Activated CD4-positive, alpha-beta T cell treated with anti-CD3 and anti-CD28 coated beads, Interleukin-2, amount 10 ng/mL, durations not matched to agents 7 days and 5 days (primary cell): ENCODE measurements around the gene TKT. TPM values are rescaled to one million over a fixed set of nuclear protein-coding genes. Genes with fewer than 3 reads are reported as not detected.

Source experiments
- CTCF ChIA-PET: fragments of 350-600 bp; sonication (Branson Sonifier 250); formaldehyde crosslinking; loops from one replicate; lab custom pipeline; 2021; ENCODE audit warnings: antibody characterized with exemption; lab: Charles Lee
- POLR2A ChIA-PET: fragments of 350-600 bp; sonication (Branson Sonifier 250); formaldehyde crosslinking; loops from one replicate; lab custom pipeline; 2021; ENCODE audit warnings: antibody characterized with exemption; lab: Charles Lee
- DNase-seq: peaks from one replicate; pipeline ENCODE4 v3.0.0-alpha.2; 2020
- H3K27ac Mint-ChIP-seq: one replicate; pipeline ENCODE4 v1.8.0; 2021; ENCODE audit warnings: mild to moderate bottlenecking, moderate library complexity, mixed read lengths
- H3K27me3 Mint-ChIP-seq: one replicate; pipeline ENCODE4 v1.8.0; 2021; ENCODE audit warnings: mixed read lengths
- H3K36me3 Mint-ChIP-seq: one replicate; pipeline ENCODE4 v1.8.0; 2021; ENCODE audit warnings: low read depth, mixed read lengths
- H3K4me1 Mint-ChIP-seq: one replicate; pipeline ENCODE4 v1.8.0; 2021; ENCODE audit warnings: mixed read lengths
- H3K4me3 Mint-ChIP-seq: one replicate; pipeline ENCODE4 v1.8.0; 2021; ENCODE audit warnings: mild to moderate bottlenecking, moderate library complexity, mixed read lengths
- H3K9me3 Mint-ChIP-seq: one replicate; pipeline ENCODE4 v1.8.0; 2021; ENCODE audit warnings: mixed read lengths
- total RNA-seq, 2 experiments: library from RNA; stranded (reverse); gene quantifications; one replicate each; pipeline ENCODE4 v1.2.3, GENCODE V29; 2021

Gene TKT
- total RNA-seq, 2 experiments from 2014 or later: 224 to 228 TPM

- peak overlapping the region; percentile 73 for H3K27ac Mint-ChIP-seq
- peaks cover 12% of the 10 kb centered on the region for H3K4me1 Mint-ChIP-seq
- no peak overlapping the region for H3K4me3 Mint-ChIP-seq
- no peaks in the 10 kb centered on the region for H3K27me3 Mint-ChIP-seq
- ChIA-PET POLR2A (no interaction called here), CTCF (interaction anchor here (0.6 to 3.5 kb wide), 17 partner anchors 10 to 449 kb away, joined by 3 to 31 read pairs (median 6); no protein-coding TSS in a partner anchor)
- no peak for DNase-seq
- H3K36me3 Mint-ChIP-seq: peaks cover 3% of the 10 kb centered on the region
- no peaks in the 10 kb centered on the region for H3K9me3 Mint-ChIP-seq
Observed at GRCh38 chr3:53195066-53195450, 60.8 kb downstream of the TKT start.

- no peaks in the 10 kb centered on the region for H3K9me3 Mint-ChIP-seq
- H3K4me3 Mint-ChIP-seq: no peak overlapping the region
- DNase-seq: no peak
- CTCF ChIA-PET: interaction anchor here (0.6 to 3.5 kb wide), 15 partner anchors 10 to 449 kb away, joined by 3 to 31 read pairs (median 6); no protein-coding TSS in a partner anchor
- peaks cover 12% of the 10 kb centered on the region for H3K4me1 Mint-ChIP-seq
- H3K27ac Mint-ChIP-seq: no peak overlapping the region
- POLR2A ChIA-PET: no interaction called here
- peaks cover 3% of the 10 kb centered on the region for H3K36me3 Mint-ChIP-seq
- no peaks in the 10 kb centered on the region for H3K27me3 Mint-ChIP-seq
Observed at GRCh38 chr3:53194210-53195065, 61.4 kb downstream of the TKT start.

- Mint-ChIP-seq H3K4me3 (no peak overlapping the region), H3K4me1 (peaks cover 12% of the 10 kb centered on the region), H3K27me3 (no peaks in the 10 kb centered on the region), H3K27ac (no peak overlapping the region), H3K9me3 (no peaks in the 10 kb centered on the region), H3K36me3 (peaks cover 3% of the 10 kb centered on the region)
- CTCF ChIA-PET: interaction anchor here (0.6 to 3.5 kb wide), 6 partner anchors 33 to 673 kb away, joined by 3 to 31 read pairs (median 3); no protein-coding TSS in a partner anchor
- no peak for DNase-seq
- POLR2A ChIA-PET: no interaction called here
Observed at GRCh38 chr3:53193466-53194209, 62.2 kb downstream of the TKT start.

GRCh38 chr3:53192608-53193007 is 63.2 kb downstream of the TKT start:
- no peak overlapping the region for H3K27ac Mint-ChIP-seq
- peaks cover 3% of the 10 kb centered on the region for H3K36me3 Mint-ChIP-seq
- H3K27me3 Mint-ChIP-seq: no peaks in the 10 kb centered on the region
- H3K4me3 Mint-ChIP-seq: no peak overlapping the region
- ChIA-PET POLR2A (no interaction called here), CTCF (interaction anchor here (0.6 to 1.2 kb wide), 4 partner anchors 34 to 674 kb away, joined by 3 read pairs; no protein-coding TSS in a partner anchor)
- H3K4me1 Mint-ChIP-seq: peaks cover 12% of the 10 kb centered on the region
- H3K9me3 Mint-ChIP-seq: no peaks in the 10 kb centered on the region
- DNase-seq: no peak

- no peaks in the 10 kb centered on the region for H3K27me3 Mint-ChIP-seq
- no peak for DNase-seq
- H3K27ac Mint-ChIP-seq: no peak overlapping the region
- peaks cover 12% of the 10 kb centered on the region for H3K4me1 Mint-ChIP-seq
- H3K36me3 Mint-ChIP-seq: peaks cover 3% of the 10 kb centered on the region
- POLR2A ChIA-PET: interaction anchor here (0.5 kb wide), 1 partner anchor 156 kb away, joined by 3 read pairs; no protein-coding TSS in a partner anchor
- H3K9me3 Mint-ChIP-seq: no peaks in the 10 kb centered on the region
- H3K4me3 Mint-ChIP-seq: no peak overlapping the region
- CTCF ChIA-PET: interaction anchor here (0.7 to 1.9 kb wide), 5 partner anchors 16 to 82 kb away, joined by 3 to 4 read pairs (median 3); partner anchors contain the start of gene PRKCD
Observed at GRCh38 chr3:53191836-53192480, 63.9 kb downstream of the TKT start.

GRCh38 chr3:53190659-53191058 is 65.2 kb downstream of the TKT start:
- Mint-ChIP-seq H3K9me3 (no peaks in the 10 kb centered on the region), H3K36me3 (peaks cover 3% of the 10 kb centered on the region), H3K27me3 (no peaks in the 10 kb centered on the region), H3K4me3 (no peak overlapping the region), H3K4me1 (peaks cover 8% of the 10 kb centered on the region), H3K27ac (peak overlapping the region; percentile 63)
- CTCF ChIA-PET: interaction anchor here (0.7 to 1.9 kb wide), 3 partner anchors 14 to 30 kb away, joined by 3 to 4 read pairs (median 3); partner anchors contain the start of gene PRKCD
- POLR2A ChIA-PET: no interaction called here
- DNase-seq: no peak

- CTCF ChIA-PET: interaction anchor here (0.9 kb wide), 1 partner anchor 55 kb away, joined by 3 read pairs; no protein-coding TSS in a partner anchor
- Mint-ChIP-seq H3K27me3 (no peaks in the 10 kb centered on the region), H3K27ac (no peak overlapping the region)
Observed at GRCh38 chr3:53189276-53189675, 66.5 kb downstream of the TKT start.

GRCh38 chr3:53188720-53189119 is 67.1 kb downstream of the TKT start:
- H3K36me3 Mint-ChIP-seq: peaks cover 9% of the 10 kb centered on the region
- H3K27ac Mint-ChIP-seq: no peak overlapping the region
- ChIA-PET CTCF (no interaction called here), POLR2A (no interaction called here)
- no peak for DNase-seq
- H3K27me3 Mint-ChIP-seq: no peaks in the 10 kb centered on the region
- peaks cover 4% of the 10 kb centered on the region for H3K4me1 Mint-ChIP-seq
- H3K9me3 Mint-ChIP-seq: no peaks in the 10 kb centered on the region
- no peak overlapping the region for H3K4me3 Mint-ChIP-seq

More at GRCh38 chr3:53189276-53189675, 66.5 kb downstream of the TKT start:
- POLR2A ChIA-PET: no interaction called here
- peaks cover 4% of the 10 kb centered on the region for H3K4me1 Mint-ChIP-seq
- H3K36me3 Mint-ChIP-seq: peaks cover 9% of the 10 kb centered on the region
- H3K9me3 Mint-ChIP-seq: no peaks in the 10 kb centered on the region
- no peak overlapping the region for H3K4me3 Mint-ChIP-seq
- DNase-seq: no peak

- CTCF ChIA-PET: interaction anchor here (0.7 to 1.3 kb wide), 2 partner anchors 8 to 24 kb away, joined by 4 read pairs; no protein-coding TSS in a partner anchor
- no peak overlapping the region for H3K27ac Mint-ChIP-seq
- POLR2A ChIA-PET: no interaction called here
- peaks cover 9% of the 10 kb centered on the region for H3K36me3 Mint-ChIP-seq
- H3K27me3 Mint-ChIP-seq: no peaks in the 10 kb centered on the region
- no peak for DNase-seq
- no peaks in the 10 kb centered on the region for H3K9me3 Mint-ChIP-seq
- no peak overlapping the region for H3K4me3 Mint-ChIP-seq
- peaks cover 4% of the 10 kb centered on the region for H3K4me1 Mint-ChIP-seq
Observed at GRCh38 chr3:53188136-53188685, 67.6 kb downstream of the TKT start.

- Mint-ChIP-seq H3K27ac (no peak overlapping the region), H3K4me1 (no peaks in the 10 kb centered on the region), H3K4me3 (no peak overlapping the region), H3K27me3 (no peaks in the 10 kb centered on the region), H3K9me3 (no peaks in the 10 kb centered on the region), H3K36me3 (peaks cover 9% of the 10 kb centered on the region)
- CTCF ChIA-PET: interaction anchor here (0.6 to 1.3 kb wide), 5 partner anchors 9 to 447 kb away, joined by 3 to 6 read pairs (median 4); no protein-coding TSS in a partner anchor
- POLR2A ChIA-PET: no interaction called here
- no peak for DNase-seq
Observed at GRCh38 chr3:53187430-53187829, 68.4 kb downstream of the TKT start.

- CTCF ChIA-PET: interaction anchor here (1.0 to 1.3 kb wide), 3 partner anchors 9 to 446 kb away, joined by 3 to 6 read pairs (median 4); no protein-coding TSS in a partner anchor
- Mint-ChIP-seq H3K27ac (no peak overlapping the region), H3K36me3 (peaks cover 9% of the 10 kb centered on the region)
Observed at GRCh38 chr3:53186726-53187125, 69.1 kb downstream of the TKT start.

More at GRCh38 chr3:53186726-53187125, 69.1 kb downstream of the TKT start:
- DNase-seq: no peak
- H3K4me3 Mint-ChIP-seq: no peak overlapping the region
- POLR2A ChIA-PET: no interaction called here
- no peaks in the 10 kb centered on the region for H3K27me3 Mint-ChIP-seq
- H3K4me1 Mint-ChIP-seq: no peaks in the 10 kb centered on the region
- no peaks in the 10 kb centered on the region for H3K9me3 Mint-ChIP-seq
